OCI-LY7 (cell line): ENCODE results near the gene TMEM131L. TPM values are rescaled to one million over a fixed set of nuclear protein-coding genes. Genes with fewer than 3 reads are reported as not detected.

Experiments
- BruUV-seq: library from RNA; stranded (reverse); fragments of 400-500 nt; replicated peaks from 2 replicates; lab custom pipeline; 2021; lab: Mats Ljungman, UMichigan
- CTCF ChIA-PET: fragments of 300-600 bp; sonication (Branson Sonifier 250); formaldehyde crosslinking; loops from one replicate; lab custom pipeline; 2022; ENCODE audit warnings: antibody characterized with exemption; ENCODE audit not compliant: unreplicated experiment; lab: Charles Lee
- POLR2A ChIA-PET: fragments of 300-600 bp; sonication (Branson Sonifier 250); formaldehyde crosslinking; loops from one replicate; lab custom pipeline; 2022; ENCODE audit warnings: antibody characterized with exemption; lab: Charles Lee
- DNase-seq: peaks from one replicate; pipeline ENCODE4 v3.0.0-alpha.2; 2015; ENCODE audit warnings: low spot score
- H2AFZ ChIP-seq: fragments of 200-600 bp; sonication (generic), shearing (Covaris generic); 2 replicates; pipeline ENCODE4 v1.6.1; 2014; ENCODE audit warnings: mild to moderate bottlenecking, antibody characterized with exemption, low read length, moderate library complexity
- H3K27ac ChIP-seq: fragments of 200-600 bp; sonication (generic); 2 replicates; pipeline ENCODE4 v1.5.1; 2014; ENCODE audit warnings: mixed run types, low read depth, mild to moderate bottlenecking, moderate library complexity, low read length, inconsistent platforms; ENCODE audit not compliant: poor library complexity, severe bottlenecking
- H3K36me3 ChIP-seq: fragments of 200-600 bp; sonication (generic); 2 replicates; pipeline ENCODE4 v1.6.1; 2014; ENCODE audit warnings: mild to moderate bottlenecking, antibody characterized with exemption, low read length, moderate library complexity, mixed read lengths; ENCODE audit not compliant: insufficient read depth
- H3K4me1 ChIP-seq: fragments of 200-600 bp; sonication (generic); 2 replicates; pipeline ENCODE4 v1.5.1; 2014; ENCODE audit warnings: mild to moderate bottlenecking, low read length; ENCODE audit not compliant: insufficient read depth, poor library complexity, severe bottlenecking
- H3K4me2 ChIP-seq: fragments of 200-600 bp; sonication (generic); 2 replicates; pipeline ENCODE4 v1.6.1; 2014; ENCODE audit warnings: mild to moderate bottlenecking, low read length
- H3K4me3 ChIP-seq: fragments of 200-600 bp; sonication (generic); 2 replicates; pipeline ENCODE4 v1.5.1; 2014; ENCODE audit warnings: mild to moderate bottlenecking, low read depth, low read length; ENCODE audit not compliant: poor library complexity, severe bottlenecking
- H3K79me2 ChIP-seq: fragments of 200-600 bp; sonication (generic); 2 replicates; pipeline ENCODE4 v1.6.1; 2016; ENCODE audit warnings: low read depth, mild to moderate bottlenecking, low read length, moderate library complexity, mixed read lengths; ENCODE audit not compliant: insufficient read depth
- H3K9me2 ChIP-seq: fragments of 200-600 bp; sonication (generic); 2 replicates; pipeline ENCODE4 v1.6.1; 2016; ENCODE audit warnings: mild to moderate bottlenecking, low read length, mixed read lengths; ENCODE audit not compliant: insufficient read depth
- H3K9me3 ChIP-seq: fragments of 200-600 bp; sonication (generic); 2 replicates; pipeline ENCODE4 v1.6.1; 2014; ENCODE audit warnings: mild to moderate bottlenecking, mixed run types, low read length, mixed read lengths
- H4K20me1 ChIP-seq: fragments of 200-600 bp; sonication (generic); 2 replicates; pipeline ENCODE4 v1.6.1; 2014; ENCODE audit warnings: mild to moderate bottlenecking, antibody characterized with exemption, low read length, moderate library complexity, mixed read lengths; ENCODE audit not compliant: insufficient read depth
- CTCF ChIP-seq: fragments of 200-600 bp; sonication (generic); conservative IDR thresholded peaks from 2 replicates; pipeline ENCODE4 v1.5.1; 2014; ENCODE audit warnings: mild to moderate bottlenecking, antibody characterized with exemption, low read length, moderate library complexity, mixed read lengths
- EZH2phosphoT487 ChIP-seq: fragments of 200-600 bp; sonication (generic); IDR thresholded peaks from 2 replicates; pipeline ENCODE4 v1.6.1; 2018; ENCODE audit warnings: low read depth, borderline replicate concordance, mild to moderate bottlenecking, mixed run types, antibody characterized with exemption, low read length, moderate library complexity, mixed read lengths
- intact Hi-C: fragments of 100-400 bp; cut with micrococcal nuclease; formaldehyde crosslinking; loops from one replicate; pipeline ENCODE4 v1.10.0; 2022; ENCODE audit not compliant: unreplicated experiment
- total RNA-seq, 2 experiments: library from RNA; depleted of rRNA in 1 of 2; stranded (reverse); fragments of >200 nt in 1 of 2; shearing (Covaris generic) in 1 of 2; gene quantifications; 2 replicates each; pipeline ENCODE4 v1.2.3, GENCODE V29; 2014 to 2022

TMEM131L gene
- total RNA-seq, 2 experiments from 2014 or later, result 133 to 148 TPM

- Histone ChIP-seq H3K4me2 (no peak overlapping the region), H3K4me1 (peaks cover 29% of the 10 kb centered on the region), H3K27ac (no peak overlapping the region), H3K4me3 (no peak overlapping the region), H2AFZ (no peak overlapping the region), H3K9me3 (no peaks in the 10 kb centered on the region), H3K9me2 (no peaks in the 10 kb centered on the region), H4K20me1 (peaks cover 51% of the 10 kb centered on the region), H3K36me3 (peaks cover 97% of the 10 kb centered on the region), H3K79me2 (peaks cover 99% of the 10 kb centered on the region)
- no peak for DNase-seq
- intact Hi-C loops, result no loop called here
- no TSS peak for BruUV-seq
- CTCF ChIA-PET, result no interaction called here
- POLR2A ChIA-PET, result no interaction called here
- TF ChIP-seq CTCF (no peak), EZH2phosphoT487 (no peak)
These were observed 44.3 kb downstream of the TMEM131L start for GRCh38 chr4:153510252-153511001.

GRCh38 chr4:153511104-153511503 lies 44.9 kb downstream of the TMEM131L start:
- Histone ChIP-seq H3K79me2 (peaks cover 99% of the 10 kb centered on the region), H3K4me1 (peaks cover 30% of the 10 kb centered on the region), H3K36me3 (peaks cover 97% of the 10 kb centered on the region), H3K27ac (no peak overlapping the region), H3K4me3 (no peak overlapping the region), H3K9me3 (no peaks in the 10 kb centered on the region), H3K4me2 (no peak overlapping the region), H2AFZ (no peak overlapping the region), H3K9me2 (no peaks in the 10 kb centered on the region), H4K20me1 (peaks cover 49% of the 10 kb centered on the region)
- no peak for TF ChIP-seq CTCF
- TF ChIP-seq EZH2phosphoT487, result no peak
- DNase-seq, result no peak
- no TSS peak for BruUV-seq
- ChIA-PET POLR2A (no interaction called here), CTCF (no interaction called here)
- intact Hi-C loops, result no loop called here
